SJSA1 (cell line): ENCODE measurements around the gene ASAP2. TPM values are rescaled to one million over a fixed set of nuclear protein-coding genes. Genes with fewer than 3 reads are reported as not detected.

Experiments
- DNase-seq, 2 experiments: peaks; one replicate each; pipeline ENCODE4 v3.0.0-alpha.2; 2015 to 2020; ENCODE audit warnings: low spot score in 2 of 2, low read depth in 1 of 2
- H3K27ac ChIP-seq: fragments of 250-450 bp; sonication (Bioruptor Pico); 2 replicates; pipeline ENCODE4 v1.5.1; 2020; ENCODE audit warnings: mild to moderate bottlenecking, moderate library complexity
- H3K27me3 ChIP-seq: fragments of 250-450 bp; sonication (Bioruptor Pico); replicated peaks from 2 replicates; pipeline ENCODE4 v1.5.1; 2020; ENCODE audit warnings: mild to moderate bottlenecking, moderate library complexity
- H3K36me3 ChIP-seq: fragments of 250-450 bp; sonication (Bioruptor Pico); 2 replicates; pipeline ENCODE4 v1.5.1; 2020; ENCODE audit warnings: mild to moderate bottlenecking
- H3K4me1 ChIP-seq: fragments of 250-450 bp; sonication (Bioruptor Pico); replicated peaks from 2 replicates; pipeline ENCODE4 v1.6.1; 2021; ENCODE audit warnings: mild to moderate bottlenecking
- H3K4me3 ChIP-seq: fragments of 250-450 bp; sonication (Bioruptor Pico); 2 replicates; pipeline ENCODE4 v1.5.1; 2020; ENCODE audit warnings: mild to moderate bottlenecking
- H3K9me3 ChIP-seq: fragments of 250-450 bp; sonication (Bioruptor Pico); replicated peaks from 2 replicates; pipeline ENCODE4 v1.5.1; 2020; ENCODE audit warnings: mild to moderate bottlenecking
- total RNA-seq: library from RNA; depleted of rRNA; stranded (reverse); fragments of >200 nt; shearing (Covaris generic); gene quantifications from 2 replicates; pipeline ENCODE4 v1.2.3, GENCODE V29; 2014

Gene ASAP2
- total RNA-seq, 1 experiment from 2014 or later = 15.5 TPM

DNA sequence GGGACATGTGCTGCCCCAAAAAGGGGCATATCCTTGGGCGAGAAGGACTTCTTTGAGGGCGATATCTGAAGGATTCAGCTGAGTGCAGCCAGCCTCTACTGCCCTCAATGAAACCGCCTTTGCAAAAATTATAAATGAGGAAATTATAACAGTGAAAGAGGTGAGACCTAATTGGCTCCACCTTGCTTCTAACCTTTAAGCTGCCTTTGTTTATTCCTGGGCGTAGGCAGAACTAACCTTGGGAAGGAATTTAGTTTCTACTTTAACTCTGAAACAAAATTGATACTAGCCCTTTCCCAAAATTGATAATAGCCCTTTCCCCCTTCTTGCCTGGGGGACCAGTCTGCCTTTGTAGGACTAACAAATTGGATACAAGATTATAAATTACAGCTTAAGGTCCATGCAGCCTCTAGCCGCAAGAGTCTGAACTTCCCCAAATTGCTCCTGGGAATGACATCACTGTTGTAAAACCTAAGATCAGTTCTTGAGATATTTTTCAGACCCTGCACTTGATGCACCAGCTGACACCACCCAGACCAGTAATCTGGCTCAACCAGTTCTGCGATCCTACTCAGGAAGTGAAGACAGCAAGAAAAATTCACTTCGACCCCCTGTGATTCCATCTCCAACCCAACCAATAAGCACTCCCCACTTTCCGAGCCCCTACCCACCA lies 36.0 kb upstream of the ASAP2 start:
- no peak overlapping the region for H3K4me3 ChIP-seq
- peaks cover 7% of the 10 kb centered on the region for H3K4me1 ChIP-seq
- H3K27me3 ChIP-seq = no peaks in the 10 kb centered on the region
- no peak for DNase-seq
- H3K9me3 ChIP-seq = no peaks in the 10 kb centered on the region
- H3K36me3 ChIP-seq = no peaks in the 10 kb centered on the region
- H3K27ac ChIP-seq = no peak overlapping the region

DNA sequence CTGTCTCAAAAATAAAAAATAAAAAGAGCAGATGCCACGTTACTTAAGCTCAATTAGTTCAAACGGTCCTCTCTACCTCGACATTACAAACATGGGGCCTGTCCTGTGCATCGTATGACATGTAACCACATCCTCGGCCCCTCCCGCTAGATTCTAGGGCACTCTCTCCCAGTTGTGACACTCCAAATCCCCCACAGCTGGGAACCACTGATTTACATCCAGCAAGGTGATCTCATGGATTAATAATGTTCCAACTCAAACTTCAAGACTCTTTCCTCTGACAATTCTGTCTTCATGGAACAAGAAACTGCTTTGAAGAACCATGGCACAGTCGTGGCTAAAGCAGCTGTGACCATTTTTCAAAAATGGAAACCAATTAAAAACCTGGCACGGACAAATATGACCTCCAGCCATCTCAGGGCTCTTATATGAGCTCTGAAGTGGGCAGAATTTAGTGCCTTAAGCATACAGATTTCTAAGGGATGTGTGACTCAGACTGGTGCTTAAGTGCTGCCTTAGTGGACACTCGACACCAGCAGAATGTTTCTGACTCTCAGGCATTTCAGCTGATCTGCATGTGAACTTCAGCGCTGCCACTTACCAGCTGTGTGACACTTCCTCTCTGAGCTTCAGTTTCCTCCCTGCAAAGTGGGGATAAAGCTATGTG lies 31.7 kb upstream of the ASAP2 start:
- H3K27ac ChIP-seq = peak overlapping the region; percentile 12; the same call in 1 of the 2 replicates
- no peaks in the 10 kb centered on the region for H3K9me3 ChIP-seq
- H3K27me3 ChIP-seq = no peaks in the 10 kb centered on the region
- DNase-seq = peak; percentile 45 to 55
- no peak overlapping the region for H3K4me3 ChIP-seq
- H3K36me3 ChIP-seq = no peaks in the 10 kb centered on the region
- H3K4me1 ChIP-seq = peaks cover 27% of the 10 kb centered on the region

DNA sequence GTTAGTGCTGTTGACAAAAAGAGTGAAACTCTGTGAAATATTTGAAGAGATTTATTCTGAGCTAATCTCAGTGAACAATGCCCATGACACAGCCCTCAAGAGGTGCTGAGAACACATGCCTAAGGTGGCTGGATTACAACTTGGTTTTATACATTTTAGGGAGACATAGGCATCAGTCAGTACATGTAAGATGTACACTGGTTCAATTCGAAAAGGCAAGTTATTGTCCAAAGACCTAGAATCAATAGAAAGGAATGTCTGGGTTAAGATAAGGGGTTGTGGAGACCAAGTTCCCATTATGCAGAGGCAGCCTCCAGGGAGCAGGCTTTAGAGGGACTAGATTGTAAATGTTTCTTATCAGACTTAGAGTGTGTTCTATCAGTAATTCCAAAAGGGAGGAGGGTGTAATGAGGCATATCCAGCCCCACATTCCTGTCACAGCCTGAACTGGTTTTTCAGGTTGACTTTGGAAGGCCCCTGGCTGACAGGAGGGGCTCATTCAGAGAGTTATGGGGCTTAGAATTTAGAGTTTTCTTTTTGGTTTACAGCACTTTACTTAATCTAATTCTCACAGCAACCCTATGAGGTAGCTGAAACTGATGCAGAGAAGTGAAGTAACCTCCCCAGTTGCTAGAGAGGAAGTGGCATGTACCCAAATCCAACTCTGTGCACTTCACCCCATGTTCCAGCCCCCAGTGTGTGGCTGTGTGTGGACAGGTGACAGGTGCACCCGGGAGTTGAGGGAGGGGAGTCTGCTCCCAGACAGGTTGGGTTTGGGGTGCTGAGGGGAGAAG lies 28.3 kb upstream of the ASAP2 start:
- Histone ChIP-seq H3K4me1 (peaks cover 33% of the 10 kb centered on the region), H3K27ac (peak overlapping the region; percentile 65; the same call in 1 of the 2 replicates), H3K4me3 (no peak overlapping the region), H3K36me3 (no peaks in the 10 kb centered on the region), H3K27me3 (no peaks in the 10 kb centered on the region), H3K9me3 (no peaks in the 10 kb centered on the region)
- no peak for DNase-seq

DNA sequence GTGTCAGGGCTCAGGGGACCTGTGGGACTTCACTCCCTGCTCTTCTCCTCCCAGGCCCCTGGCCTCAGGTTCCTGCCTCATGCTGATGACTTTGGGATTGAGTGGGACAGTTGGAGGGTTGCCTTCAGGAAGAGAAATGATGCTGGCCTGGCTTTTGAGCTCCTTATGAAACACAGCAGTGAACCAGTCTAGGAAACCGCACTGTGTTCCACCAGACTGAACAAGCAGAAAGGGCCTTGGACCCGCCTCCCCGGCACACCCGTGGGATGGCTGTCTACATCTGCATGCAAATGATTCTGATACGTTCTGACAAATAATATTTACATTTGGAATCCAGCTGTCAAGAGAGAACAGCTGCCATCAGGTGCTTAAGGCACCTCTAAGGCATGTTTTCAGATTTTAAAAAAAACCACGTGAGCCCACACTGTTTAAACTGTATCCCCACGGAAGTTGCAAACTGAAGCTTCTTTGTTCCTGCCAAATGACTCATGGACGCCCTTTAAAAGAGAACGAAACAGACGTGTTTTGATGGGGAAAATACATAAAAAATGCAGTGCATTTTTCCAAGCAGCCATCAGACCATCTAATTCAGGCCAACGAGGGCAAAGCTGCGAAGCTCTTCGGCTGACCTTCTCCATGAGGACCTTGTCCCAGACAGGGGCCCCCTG lies 27.6 kb upstream of the ASAP2 start:
- Histone ChIP-seq H3K4me3 (no peak overlapping the region), H3K36me3 (no peaks in the 10 kb centered on the region), H3K27me3 (no peaks in the 10 kb centered on the region), H3K27ac (peak overlapping the region; percentile 65), H3K9me3 (no peaks in the 10 kb centered on the region), H3K4me1 (peaks cover 33% of the 10 kb centered on the region)
- DNase-seq = peak in 1 of 2 experiments; percentile 61

DNA sequence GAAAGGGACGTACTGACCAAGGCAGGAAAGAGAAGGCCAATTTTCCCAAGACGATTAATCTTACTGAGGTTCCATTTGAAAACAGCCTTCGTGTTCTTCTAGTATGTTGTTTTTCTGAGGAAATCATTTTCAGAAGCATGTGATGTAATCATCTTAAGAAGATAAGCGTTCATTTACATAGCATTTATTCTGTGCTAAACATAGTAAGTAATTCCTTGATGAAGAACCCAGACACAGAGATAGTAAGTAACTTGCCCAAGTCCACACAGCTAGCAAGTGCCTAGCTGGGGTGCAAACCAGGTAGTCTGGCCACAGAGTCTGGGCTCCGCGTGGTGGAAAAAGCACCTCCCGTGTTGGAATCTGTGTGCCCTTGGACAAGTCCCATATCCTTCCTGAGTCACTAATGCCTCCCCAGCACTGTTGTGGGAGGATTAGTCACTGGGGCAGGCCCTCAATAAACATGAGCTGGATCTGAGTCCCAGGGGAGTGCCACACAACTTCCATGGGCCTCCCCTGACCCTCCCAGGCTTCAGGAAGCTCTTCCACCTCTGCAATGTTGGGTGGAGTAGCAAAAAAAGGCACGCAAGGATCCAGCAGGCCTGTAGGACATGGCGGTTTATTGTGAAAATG lies 26.9 kb upstream of the ASAP2 start:
- H3K27me3 ChIP-seq = no peaks in the 10 kb centered on the region
- no peak overlapping the region for H3K4me3 ChIP-seq
- DNase-seq = peak; percentile 71 to 88

DNA sequence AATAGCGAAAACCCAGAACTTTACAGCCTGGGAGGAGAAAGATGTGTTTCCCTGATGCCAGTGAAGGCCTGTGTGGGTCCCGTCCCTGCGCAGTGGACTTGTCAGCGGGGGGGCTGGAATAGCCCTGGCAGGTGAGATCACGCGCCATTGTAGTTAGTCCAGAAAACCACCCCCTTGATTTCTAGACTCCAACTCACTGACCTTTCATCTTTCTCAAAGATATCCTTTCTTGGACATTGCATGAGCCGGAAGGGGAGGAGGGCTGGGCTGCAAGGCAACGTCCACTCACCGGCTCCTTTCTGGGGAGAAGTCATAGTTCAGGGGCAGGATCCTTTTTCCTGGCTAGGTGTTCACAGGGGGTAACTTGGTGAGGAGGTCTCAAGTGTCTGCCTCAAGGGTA lies 22.3 kb upstream of the ASAP2 start:
- no peaks in the 10 kb centered on the region for H3K9me3 ChIP-seq
- H3K27ac ChIP-seq = no peak overlapping the region

More for the DNA sequence above, 26.9 kb upstream of the ASAP2 start:
- H3K27ac ChIP-seq = peak overlapping the region; percentile 65
- no peaks in the 10 kb centered on the region for H3K9me3 ChIP-seq
- H3K36me3 ChIP-seq = no peaks in the 10 kb centered on the region
- peaks cover 30% of the 10 kb centered on the region for H3K4me1 ChIP-seq

DNA sequence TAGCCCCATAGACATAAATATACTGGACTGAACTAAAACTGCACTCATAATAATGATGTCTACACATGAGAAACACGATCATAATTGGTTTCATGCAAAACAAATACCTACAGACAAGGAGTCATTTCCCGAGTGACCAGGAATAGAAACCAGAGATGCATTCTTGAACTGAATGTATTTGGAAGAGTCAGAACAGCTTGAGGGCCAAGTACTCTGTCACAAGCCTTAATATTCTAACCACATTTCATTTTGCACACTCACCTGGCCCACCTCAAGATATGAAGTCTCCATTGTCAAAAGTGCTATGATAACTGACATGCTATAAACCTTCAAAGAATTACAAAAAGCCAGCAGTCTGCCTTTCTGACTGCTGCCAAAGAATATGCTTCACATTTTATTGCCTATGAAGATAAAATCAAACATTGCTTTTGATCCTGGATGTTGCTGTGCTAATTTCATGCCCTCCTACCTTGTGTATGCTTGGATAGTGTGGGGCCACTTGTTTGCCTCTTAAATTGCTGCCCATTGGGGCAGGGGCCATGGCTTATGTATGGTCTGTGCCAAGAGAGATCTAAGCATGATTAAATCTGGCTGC lies 18.9 kb upstream of the ASAP2 start:
- no peak for DNase-seq

More for the DNA sequence above, 22.3 kb upstream of the ASAP2 start:
- no peak for DNase-seq
- no peaks in the 10 kb centered on the region for H3K27me3 ChIP-seq
- peaks cover 12% of the 10 kb centered on the region for H3K4me1 ChIP-seq
- H3K4me3 ChIP-seq = no peak overlapping the region
- no peaks in the 10 kb centered on the region for H3K36me3 ChIP-seq

DNA sequence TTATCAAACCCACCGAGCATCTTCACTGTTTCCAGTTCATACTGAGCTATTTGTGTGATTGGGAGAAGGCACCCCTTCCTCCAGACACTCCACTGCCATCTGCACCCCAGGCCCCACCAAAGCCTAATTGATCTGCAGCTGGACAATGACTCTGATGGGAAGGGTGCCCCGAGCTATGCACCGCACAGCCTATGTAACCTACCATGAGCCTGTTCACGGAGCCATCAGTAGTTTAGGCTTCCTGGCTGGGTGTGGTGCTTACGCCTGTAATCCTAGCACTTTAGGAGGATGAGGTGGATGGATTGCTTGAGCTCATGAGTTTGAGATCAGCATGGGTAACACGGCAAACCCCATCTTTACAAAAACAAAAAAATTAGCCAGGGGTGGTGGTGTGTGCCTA lies 17.8 kb upstream of the ASAP2 start:
- no peak for DNase-seq
- Histone ChIP-seq H3K9me3 (no peaks in the 10 kb centered on the region), H3K36me3 (no peaks in the 10 kb centered on the region), H3K4me3 (no peak overlapping the region), H3K27me3 (no peaks in the 10 kb centered on the region), H3K27ac (no peak overlapping the region), H3K4me1 (peaks cover 4% of the 10 kb centered on the region; the same call in 1 of the 2 replicates)

More for the DNA sequence above, 18.9 kb upstream of the ASAP2 start:
- H3K9me3 ChIP-seq = no peaks in the 10 kb centered on the region
- H3K4me3 ChIP-seq = no peak overlapping the region
- peaks cover 4% of the 10 kb centered on the region; the same call in 1 of the 2 replicates for H3K4me1 ChIP-seq
- H3K27ac ChIP-seq = no peak overlapping the region
- no peaks in the 10 kb centered on the region for H3K27me3 ChIP-seq
- H3K36me3 ChIP-seq = no peaks in the 10 kb centered on the region

DNA sequence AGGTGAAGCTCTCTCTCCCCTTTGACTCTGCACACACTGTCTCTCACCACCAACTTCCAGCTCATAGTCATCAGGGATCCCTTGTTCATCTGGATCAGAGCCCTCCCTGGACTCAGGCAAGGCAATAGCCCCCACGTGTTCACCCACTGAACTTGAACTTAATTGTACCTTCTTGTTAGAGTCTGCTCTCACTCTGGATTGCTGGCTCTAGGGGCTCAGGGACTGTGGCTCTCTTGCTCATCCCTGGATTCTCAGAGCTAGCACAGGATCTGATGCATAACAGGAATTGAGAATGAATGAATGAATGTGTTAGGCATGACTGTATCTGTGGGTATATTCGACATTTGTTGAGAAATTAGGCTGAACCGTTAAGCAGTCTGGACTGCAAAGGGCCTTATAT lies 16.7 kb upstream of the ASAP2 start:
- H3K4me1 ChIP-seq = peaks cover 4% of the 10 kb centered on the region; the same call in 1 of the 2 replicates
- no peaks in the 10 kb centered on the region for H3K9me3 ChIP-seq
- H3K36me3 ChIP-seq = no peaks in the 10 kb centered on the region
- no peak for DNase-seq
- no peak overlapping the region for H3K4me3 ChIP-seq
- H3K27me3 ChIP-seq = no peaks in the 10 kb centered on the region
- H3K27ac ChIP-seq = no peak overlapping the region

DNA sequence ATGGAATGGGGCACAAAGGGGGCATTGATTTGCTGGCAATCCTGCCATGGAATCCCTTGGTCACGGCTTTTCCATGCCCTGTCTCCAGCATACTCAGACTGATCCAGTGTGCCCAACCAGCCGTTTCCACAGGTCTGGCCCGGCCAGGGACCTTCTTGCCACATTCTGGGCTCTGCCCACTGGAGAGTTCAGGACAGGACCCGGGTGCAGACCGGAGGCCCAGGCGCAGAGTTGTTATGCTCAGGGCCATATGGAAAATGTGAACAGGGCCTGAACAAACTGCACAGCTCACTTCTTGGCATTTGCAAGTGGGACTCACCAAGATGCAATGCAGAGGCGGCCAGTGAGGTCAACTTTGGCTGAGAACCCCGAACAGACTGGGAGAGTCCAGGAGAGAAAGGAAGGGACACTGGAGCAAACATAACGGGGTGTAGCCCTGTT lies 15.6 kb upstream of the ASAP2 start:
- no peak overlapping the region for H3K27ac ChIP-seq
- peaks cover 4% of the 10 kb centered on the region; the same call in 1 of the 2 replicates for H3K4me1 ChIP-seq

DNA sequence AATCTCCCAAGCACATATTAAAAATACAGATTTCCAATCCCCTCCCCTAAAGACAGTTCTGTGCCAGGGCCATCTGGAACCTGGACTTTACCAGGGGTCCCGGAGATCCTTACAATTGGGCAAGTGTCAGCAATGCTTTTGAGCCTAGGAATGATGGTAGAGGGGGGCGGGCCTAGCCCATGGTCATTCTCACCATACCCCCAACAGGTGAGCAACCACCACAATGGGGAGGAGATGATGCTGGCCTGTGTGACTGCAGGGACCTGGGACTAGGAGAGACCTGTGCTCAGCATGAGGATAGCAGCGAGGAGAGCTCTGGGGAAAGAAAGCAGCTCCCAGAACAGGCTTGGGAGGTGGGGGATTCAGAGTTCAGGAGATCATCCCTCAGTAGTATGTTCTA lies 13.9 kb upstream of the ASAP2 start:
- no peaks in the 10 kb centered on the region for H3K36me3 ChIP-seq
- H3K27ac ChIP-seq = no peak overlapping the region
- DNase-seq = no peak
- H3K4me1 ChIP-seq = peaks cover 4% of the 10 kb centered on the region; the same call in 1 of the 2 replicates
- no peak overlapping the region for H3K4me3 ChIP-seq
- no peaks in the 10 kb centered on the region for H3K27me3 ChIP-seq
- no peaks in the 10 kb centered on the region for H3K9me3 ChIP-seq

More for the DNA sequence above, 15.6 kb upstream of the ASAP2 start:
- Histone ChIP-seq H3K27me3 (no peaks in the 10 kb centered on the region), H3K36me3 (no peaks in the 10 kb centered on the region), H3K4me3 (no peak overlapping the region), H3K9me3 (no peaks in the 10 kb centered on the region)
- peak; percentile 51 to 75 for DNase-seq

DNA sequence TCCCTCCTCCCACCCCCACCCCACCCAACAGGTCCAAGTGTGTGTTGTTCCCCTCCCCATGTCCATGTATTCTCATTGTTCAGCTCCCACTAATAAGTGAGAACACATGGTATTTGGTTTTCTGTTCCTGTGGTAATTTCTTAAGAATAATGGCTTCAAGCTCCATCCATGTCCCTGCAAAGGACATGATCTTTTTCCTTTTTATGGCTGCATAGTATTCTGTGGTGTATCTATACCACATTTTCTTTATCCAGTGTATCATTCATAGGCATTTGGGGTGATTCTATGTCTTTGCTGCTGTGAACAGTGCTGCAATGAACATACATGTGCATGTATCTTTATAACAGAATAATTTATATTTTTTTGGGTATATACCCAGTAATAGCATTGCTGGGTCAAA lies 12.3 kb upstream of the ASAP2 start:
- DNase-seq = no peak
- Histone ChIP-seq H3K4me3 (no peak overlapping the region), H3K4me1 (peaks cover 4% of the 10 kb centered on the region; the same call in 1 of the 2 replicates), H3K36me3 (no peaks in the 10 kb centered on the region), H3K27ac (no peak overlapping the region), H3K27me3 (no peaks in the 10 kb centered on the region), H3K9me3 (no peaks in the 10 kb centered on the region)

DNA sequence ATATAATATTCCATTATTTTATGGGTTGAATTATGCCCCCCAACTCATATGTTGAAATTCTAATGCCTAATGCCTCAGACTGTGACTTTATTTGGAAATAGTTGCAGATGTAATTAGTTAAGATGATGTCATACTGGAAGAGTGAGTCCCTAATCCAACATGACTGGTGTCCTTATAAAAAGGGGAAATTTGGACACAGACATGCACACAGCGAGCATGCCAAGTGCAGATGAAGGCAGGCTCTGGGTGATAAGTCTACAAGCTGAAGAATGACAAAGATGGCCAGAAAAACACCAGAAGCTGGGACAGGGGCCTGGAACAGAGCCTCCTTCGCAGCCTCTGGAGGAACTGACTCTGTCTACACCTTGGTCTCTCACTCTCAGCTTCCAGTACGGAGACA lies 10.0 kb upstream of the ASAP2 start:
- H3K4me3 ChIP-seq = no peak overlapping the region
- H3K27me3 ChIP-seq = no peaks in the 10 kb centered on the region
- H3K36me3 ChIP-seq = no peaks in the 10 kb centered on the region
- no peak overlapping the region for H3K27ac ChIP-seq
- no peak for DNase-seq
- H3K4me1 ChIP-seq = 0 out of 2 replicates have a peak, but pooled peaks cover 4% of the 10 kb centered on the region
- H3K9me3 ChIP-seq = no peaks in the 10 kb centered on the region
